ENCODE results near the gene MEA1. TPM values are rescaled to one million over a fixed set of nuclear protein-coding genes. Genes with fewer than 3 reads are reported as not detected.
A peak's percentile ranks its signal among the peaks of the same experiment; 100 is the strongest.
"Not testable (repeated sequence)": the region's sequence is repeated elsewhere in the genome, so short reads cannot be mapped to it uniquely, and the experiment has no call there.

Gene MEA1
- total RNA-seq, 2 donors from 2014 or later, result 93.3 to 104 TPM

DNA sequence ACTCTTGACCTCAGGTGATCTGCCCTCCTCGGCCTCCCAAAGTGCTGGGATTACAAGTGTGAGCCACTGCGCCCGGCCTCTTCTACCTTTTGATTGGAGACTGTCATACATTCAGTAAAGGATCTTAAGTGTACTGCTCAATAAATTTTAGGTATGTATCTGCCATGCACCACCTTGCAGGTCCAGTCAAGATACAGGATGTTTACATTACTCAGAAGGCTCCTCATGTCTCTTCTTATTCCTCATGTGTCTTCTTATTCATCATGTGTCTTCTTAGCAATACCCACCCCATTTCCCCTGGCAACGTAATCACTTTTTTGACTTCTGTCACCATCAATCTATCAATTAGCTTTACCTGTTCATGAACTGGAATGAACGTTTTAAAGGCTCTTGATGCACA is 7.9 kb downstream of the MEA1 start:
- Histone ChIP-seq H3K9ac (ENCODE audit: extremely low read depth, low read length, poor library complexity, severe bottlenecking) (no peak overlapping the region), H3K27ac (ENCODE audit: low read depth, low read length) (no peak overlapping the region), H3K36me3 (ENCODE audit: control insufficient read depth, insufficient read depth, low read length) (peaks cover 49% of the 10 kb centered on the region), H3K27me3 (ENCODE audit: control insufficient read depth, insufficient read depth, low read length, poor library complexity, severe bottlenecking) (no peaks in the 10 kb centered on the region), H3K4me3 (ENCODE audit: low read length) (no peak overlapping the region), H3K4me1 (ENCODE audit: control insufficient read depth, insufficient read depth, low read length) (no peaks in the 10 kb centered on the region), H3K9me3 (ENCODE audit: control insufficient read depth, low read length) (no peaks in the 10 kb centered on the region)
- Mint-ChIP-seq H3K27ac (no peak overlapping the region), H3K36me3 (ENCODE audit: low read depth) (peaks cover 57% of the 10 kb centered on the region), H3K27me3 (ENCODE audit: insufficient read depth) (no peaks in the 10 kb centered on the region), H3K4me3 (no peak overlapping the region), H3K4me1 (no peaks in the 10 kb centered on the region), H3K9me3 (no peaks in the 10 kb centered on the region)
- DNase-seq, result no peak
- TF ChIP-seq, protein P1, sequence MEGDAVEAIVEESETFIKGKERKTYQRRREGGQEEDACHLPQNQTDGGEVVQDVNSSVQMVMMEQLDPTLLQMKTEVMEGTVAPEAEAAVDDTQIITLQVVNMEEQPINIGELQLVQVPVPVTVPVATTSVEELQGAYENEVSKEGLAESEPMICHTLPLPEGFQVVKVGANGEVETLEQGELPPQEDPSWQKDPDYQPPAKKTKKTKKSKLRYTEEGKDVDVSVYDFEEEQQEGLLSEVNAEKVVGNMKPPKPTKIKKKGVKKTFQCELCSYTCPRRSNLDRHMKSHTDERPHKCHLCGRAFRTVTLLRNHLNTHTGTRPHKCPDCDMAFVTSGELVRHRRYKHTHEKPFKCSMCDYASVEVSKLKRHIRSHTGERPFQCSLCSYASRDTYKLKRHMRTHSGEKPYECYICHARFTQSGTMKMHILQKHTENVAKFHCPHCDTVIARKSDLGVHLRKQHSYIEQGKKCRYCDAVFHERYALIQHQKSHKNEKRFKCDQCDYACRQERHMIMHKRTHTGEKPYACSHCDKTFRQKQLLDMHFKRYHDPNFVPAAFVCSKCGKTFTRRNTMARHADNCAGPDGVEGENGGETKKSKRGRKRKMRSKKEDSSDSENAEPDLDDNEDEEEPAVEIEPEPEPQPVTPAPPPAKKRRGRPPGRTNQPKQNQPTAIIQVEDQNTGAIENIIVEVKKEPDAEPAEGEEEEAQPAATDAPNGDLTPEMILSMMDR (conservative IDR thresholded peaks at IDR 0.05), result no peak
- 93 to 100% methylated on average over 2 to 5 of the region's 5 CpGs for WGBS, 2 experiments (ENCODE audit: insufficient coverage in 1 of 2, insufficient read length in 1 of 2)

DNA sequence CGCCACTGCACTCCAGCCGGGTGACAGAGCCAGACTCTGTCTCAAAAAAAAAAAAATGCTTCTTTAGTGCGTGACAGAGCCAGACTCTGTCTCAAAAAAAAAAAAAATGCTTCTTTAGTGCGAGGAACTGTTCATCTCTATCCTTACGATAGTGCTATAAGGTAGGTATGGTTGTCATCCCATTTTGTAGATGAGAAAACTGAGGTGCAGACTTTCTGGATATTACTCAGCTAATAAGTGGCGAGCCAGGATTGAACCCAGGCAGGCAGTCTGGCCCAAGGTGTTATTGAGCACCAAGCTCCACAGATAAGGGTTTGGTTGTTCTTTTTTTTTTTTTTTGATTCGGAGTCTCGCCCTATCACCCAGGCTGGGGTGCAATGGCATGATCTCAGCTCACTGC is 11.9 kb downstream of the MEA1 start:
- Histone ChIP-seq H3K27me3 (ENCODE audit: control insufficient read depth, insufficient read depth, low read length, poor library complexity, severe bottlenecking) (no peaks in the 10 kb centered on the region), H3K27ac (ENCODE audit: low read depth, low read length) (no peak overlapping the region), H3K4me3 (ENCODE audit: low read length) (no peak overlapping the region), H3K9ac (ENCODE audit: extremely low read depth, low read length, poor library complexity, severe bottlenecking) (no peak overlapping the region), H3K4me1 (ENCODE audit: control insufficient read depth, insufficient read depth, low read length) (no peaks in the 10 kb centered on the region), H3K36me3 (ENCODE audit: control insufficient read depth, insufficient read depth, low read length) (peaks cover 9% of the 10 kb centered on the region), H3K9me3 (ENCODE audit: control insufficient read depth, low read length) (no peaks in the 10 kb centered on the region)
- Mint-ChIP-seq H3K36me3 (ENCODE audit: low read depth) (peaks cover 25% of the 10 kb centered on the region), H3K4me1 (no peaks in the 10 kb centered on the region), H3K27me3 (ENCODE audit: insufficient read depth) (no peaks in the 10 kb centered on the region), H3K9me3 (no peaks in the 10 kb centered on the region), H3K27ac (no peak overlapping the region), H3K4me3 (no peak overlapping the region)
- WGBS, 2 experiments (ENCODE audit: insufficient coverage in 1 of 2, insufficient read length in 1 of 2), result 93 to 95% methylated on average over 4 to 8 of the region's 8 CpGs
- TF ChIP-seq, protein P1 (conservative IDR thresholded peaks at IDR 0.05), result no peak
- no peak for DNase-seq

DNA sequence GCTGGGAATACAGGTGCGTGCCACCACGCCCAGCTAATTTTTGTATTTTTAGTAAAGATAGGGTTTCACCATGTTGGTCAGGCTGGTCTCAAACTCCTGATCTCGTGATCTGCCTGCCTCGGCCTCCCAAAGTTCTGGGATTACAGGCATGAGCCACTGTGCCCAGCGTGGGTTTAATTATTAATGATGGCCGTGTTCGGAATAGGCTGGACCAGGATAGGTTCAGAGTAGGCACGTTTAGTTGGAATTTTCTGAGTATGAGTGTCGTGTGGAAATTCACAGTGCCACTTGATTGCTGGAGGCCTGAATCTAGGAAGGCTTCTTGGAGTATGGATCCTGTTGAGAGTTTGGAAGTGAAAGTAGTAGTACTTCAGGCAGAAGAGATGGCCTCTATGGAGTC is 15.5 kb downstream of the MEA1 start:
- not testable (repeated sequence) for H3K27me3 ChIP-seq (ENCODE audit: control insufficient read depth, insufficient read depth, low read length, poor library complexity, severe bottlenecking); H3K4me1 ChIP-seq (ENCODE audit: control insufficient read depth, insufficient read depth, low read length); H3K9me3 ChIP-seq (ENCODE audit: control insufficient read depth, low read length); H3K4me3 Mint-ChIP-seq; H3K4me3 ChIP-seq (ENCODE audit: low read length); DNase-seq; H3K27me3 Mint-ChIP-seq (ENCODE audit: insufficient read depth); H3K9me3 Mint-ChIP-seq; H3K4me1 Mint-ChIP-seq; H3K9ac ChIP-seq (ENCODE audit: extremely low read depth, low read length, poor library complexity, severe bottlenecking); H3K36me3 ChIP-seq (ENCODE audit: control insufficient read depth, insufficient read depth, low read length); H3K27ac Mint-ChIP-seq; H3K27ac ChIP-seq (ENCODE audit: low read depth, low read length)
- WGBS, 2 experiments (ENCODE audit: insufficient coverage in 1 of 2, insufficient read length in 1 of 2), result 90 to 94% methylated on average over 9 of the region's 9 CpGs
- H3K36me3 Mint-ChIP-seq (ENCODE audit: low read depth), result peaks cover 21% of the 10 kb centered on the region

DNA sequence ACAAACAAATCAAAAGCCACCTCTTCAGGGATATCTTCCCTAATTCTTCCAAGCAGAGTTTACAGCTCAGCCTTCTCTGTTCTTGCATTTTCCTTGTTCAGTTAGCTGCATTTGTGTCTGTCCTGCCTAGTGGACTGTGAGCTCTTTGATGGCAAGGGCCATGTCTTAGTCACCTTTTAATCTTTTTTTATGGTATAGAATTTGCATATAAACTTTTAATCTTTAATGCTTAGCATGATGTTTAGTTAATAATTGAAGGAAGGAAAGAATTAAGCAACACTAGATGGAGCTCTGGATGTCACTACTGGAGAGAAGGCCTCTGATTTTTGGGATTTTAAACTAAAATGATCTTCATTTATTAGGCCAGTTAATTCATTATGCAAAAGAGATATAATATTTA is 17.2 kb downstream of the MEA1 start:
- Histone ChIP-seq H3K4me3 (ENCODE audit: low read length) (no peak overlapping the region), H3K36me3 (ENCODE audit: control insufficient read depth, insufficient read depth, low read length) (peaks cover 9% of the 10 kb centered on the region), H3K27me3 (ENCODE audit: control insufficient read depth, insufficient read depth, low read length, poor library complexity, severe bottlenecking) (no peaks in the 10 kb centered on the region), H3K27ac (ENCODE audit: low read depth, low read length) (no peak overlapping the region), H3K9ac (ENCODE audit: extremely low read depth, low read length, poor library complexity, severe bottlenecking) (no peak overlapping the region), H3K4me1 (ENCODE audit: control insufficient read depth, insufficient read depth, low read length) (no peaks in the 10 kb centered on the region), H3K9me3 (ENCODE audit: control insufficient read depth, low read length) (no peaks in the 10 kb centered on the region)
- Mint-ChIP-seq H3K4me3 (no peak overlapping the region), H3K27ac (no peak overlapping the region), H3K27me3 (ENCODE audit: insufficient read depth) (no peaks in the 10 kb centered on the region), H3K36me3 (ENCODE audit: low read depth) (peaks cover 22% of the 10 kb centered on the region), H3K9me3 (no peaks in the 10 kb centered on the region), H3K4me1 (no peaks in the 10 kb centered on the region)
- no peak for DNase-seq
- TF ChIP-seq, protein P1 (conservative IDR thresholded peaks at IDR 0.05), result peak; percentile 18
